GM18502 (cell line): ENCODE results near the gene SHISA5.

Source experiments
- ATAC-seq: cut with Tn5 transposase; IDR thresholded peaks from one replicate; pipeline ENCODE4 v1.9.1; 2021; ENCODE audit warnings: mild to moderate bottlenecking; ENCODE audit not compliant: unreplicated experiment, poor library complexity

SHISA5 gene

GRCh38 chr3:48422272-48422671 is 81.7 kb downstream of the SHISA5 start:
- no peak for ATAC-seq

- no peak for ATAC-seq
Measured at GRCh38 chr3:48420561-48420960, 83.4 kb downstream of the SHISA5 start.

DNA sequence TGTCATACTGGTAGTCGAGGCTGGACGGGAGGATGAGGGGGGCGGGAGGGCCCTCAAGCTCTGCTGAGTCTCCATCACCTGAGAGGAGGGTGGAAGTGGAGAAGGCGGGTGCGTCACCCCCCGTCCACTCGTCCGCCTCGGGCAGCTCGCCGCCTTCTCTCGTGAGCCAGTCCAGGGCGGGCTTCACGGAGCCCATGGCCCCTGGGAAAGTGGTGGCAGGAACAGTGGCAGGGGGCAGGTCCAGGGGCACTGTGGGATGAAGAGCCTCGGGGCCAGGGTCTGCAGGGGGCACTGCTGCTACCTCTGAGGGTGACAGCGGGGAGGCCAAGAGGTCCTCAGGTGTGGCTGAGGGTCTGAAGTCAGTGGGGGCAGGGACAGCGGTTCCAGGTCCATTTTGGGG is 84.4 kb downstream of the SHISA5 start:
- ATAC-seq: no peak

DNA sequence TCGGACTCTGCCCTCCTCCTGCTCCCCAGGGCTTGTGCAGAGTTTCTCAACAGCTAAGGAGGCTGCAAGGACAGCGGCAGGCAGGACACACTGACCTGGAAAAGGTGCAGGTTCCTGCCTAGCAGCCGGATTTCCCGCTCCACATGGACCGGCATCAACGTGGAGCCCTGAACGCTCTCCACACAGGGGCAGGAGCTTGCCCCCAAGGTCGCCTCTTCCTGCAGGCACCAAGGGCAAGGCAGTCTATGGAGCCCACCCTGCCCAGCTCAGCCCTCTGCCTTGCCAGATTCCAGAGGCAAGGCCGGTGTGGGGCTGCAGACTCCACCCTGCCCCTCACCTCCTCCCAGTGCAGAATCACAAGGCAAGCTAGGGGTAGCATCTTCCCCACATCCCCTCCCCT is 84.8 kb downstream of the SHISA5 start:
- no peak for ATAC-seq

- no peak for ATAC-seq
Measured at GRCh38 chr3:48418651-48419050, 85.3 kb downstream of the SHISA5 start.

DNA sequence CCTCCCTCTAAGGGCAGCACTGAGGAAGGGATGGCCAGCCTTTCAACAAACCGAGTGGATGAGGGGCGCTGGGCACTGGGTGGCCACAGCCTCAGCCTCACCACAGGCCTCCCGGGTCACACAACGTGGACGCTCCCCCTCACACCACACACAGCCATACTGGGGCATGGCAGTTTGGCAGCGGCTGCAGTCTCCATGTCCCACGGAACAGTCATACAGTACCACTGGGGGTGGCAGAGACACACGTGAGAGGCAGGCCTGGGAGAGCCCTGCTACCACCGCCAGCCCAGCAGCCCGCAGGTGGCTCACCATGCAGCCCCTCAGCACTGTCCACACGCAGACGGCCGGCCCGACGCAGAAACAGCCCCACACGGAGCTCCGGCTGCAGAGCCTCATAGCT is 85.8 kb downstream of the SHISA5 start:
- ATAC-seq: no peak
